Endothelial cell of umbilical vein (primary cell): ENCODE results near the gene ZFR2.

ENCODE experiments used
- EZH2 ChIP-seq: IDR thresholded peaks from 2 replicates; pipeline ENCODE4 v1.6.1; 2012; ENCODE audit warnings: borderline replicate concordance, low read depth, mild to moderate bottlenecking, moderate library complexity, low read length, inconsistent platforms; ENCODE audit not compliant: severe bottlenecking
- FOS ChIP-seq: IDR thresholded peaks from 2 replicates; pipeline ENCODE4 v1.6.1; 2011; ENCODE audit warnings: mild to moderate bottlenecking, low read length, moderate library complexity, borderline replicate concordance; ENCODE audit not compliant: insufficient read depth
- JUN ChIP-seq: IDR thresholded peaks from 2 replicates; pipeline ENCODE4 v1.6.1; 2011; ENCODE audit warnings: borderline replicate concordance, low read depth; ENCODE audit not compliant: insufficient read length, insufficient read depth
- MYC ChIP-seq: IDR thresholded peaks from one replicate; pipeline ENCODE4 v1.6.1; 2011; ENCODE audit warnings: mild to moderate bottlenecking, low read depth, low read length
- POLR2A ChIP-seq: IDR thresholded peaks from 2 replicates; pipeline ENCODE4 v1.6.1; 2012; ENCODE audit warnings: low read depth, mild to moderate bottlenecking, control low read depth, low read length
- POLR2AphosphoS5 ChIP-seq: IDR thresholded peaks from 2 replicates; pipeline ENCODE4 v1.6.1; 2012; ENCODE audit warnings: low read depth, mild to moderate bottlenecking, control low read depth, low read length, moderate library complexity; ENCODE audit not compliant: insufficient read depth
- TF ChIP-seq, protein P1 (sequence below), 2 donors: IDR thresholded peaks; 1 replicate in 1 of 2; 2 replicates in 1 of 2; pipeline ENCODE4 v1.5.1; 2011; ENCODE audit warnings: low read length in 2 of 2, mild to moderate bottlenecking in 2 of 2, moderate library complexity in 2 of 2, control low read depth in 1 of 2, inconsistent platforms in 1 of 2, low read depth in 1 of 2; ENCODE audit not compliant: insufficient read depth in 1 of 2; ENCODE audit errors: extremely low read depth in 1 of 2
- TF ChIP-seq, protein P2 (sequence below): IDR thresholded peaks from 2 replicates; pipeline ENCODE4 v1.6.1; 2011; ENCODE audit not compliant: insufficient read depth, insufficient read length

DNA sequence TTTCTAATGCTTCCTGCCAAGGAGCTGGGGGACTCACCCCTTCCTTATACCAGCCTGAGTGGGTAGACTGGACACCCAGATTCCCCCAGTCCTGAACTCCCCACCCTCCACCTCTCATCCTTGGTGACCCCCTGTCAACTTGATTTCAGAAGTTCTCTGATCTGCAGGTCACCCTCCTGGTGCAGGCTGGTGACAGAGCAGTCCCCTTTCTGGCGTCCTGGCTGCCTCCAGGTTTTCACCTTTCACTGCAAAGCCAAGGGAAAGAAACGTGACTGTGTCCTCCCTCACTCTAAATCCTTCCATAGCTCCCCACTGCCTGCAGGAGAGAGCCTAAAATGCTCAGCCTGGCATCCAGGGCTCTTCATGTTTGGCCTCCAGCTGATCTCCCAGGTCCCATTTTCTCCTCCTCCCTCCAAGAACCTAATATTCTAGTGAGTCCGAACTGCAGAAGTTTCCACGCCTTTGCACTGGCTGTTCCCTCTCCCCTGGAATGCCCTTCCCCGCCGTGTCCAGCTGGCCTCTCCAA is 78.6 kb downstream of the ZFR2 start:
- TF ChIP-seq EZH2 (no peak), POLR2AphosphoS5 (no peak), POLR2A (no peak), MYC (no peak), JUN (no peak), FOS (no peak)
- TF ChIP-seq, protein P1, sequence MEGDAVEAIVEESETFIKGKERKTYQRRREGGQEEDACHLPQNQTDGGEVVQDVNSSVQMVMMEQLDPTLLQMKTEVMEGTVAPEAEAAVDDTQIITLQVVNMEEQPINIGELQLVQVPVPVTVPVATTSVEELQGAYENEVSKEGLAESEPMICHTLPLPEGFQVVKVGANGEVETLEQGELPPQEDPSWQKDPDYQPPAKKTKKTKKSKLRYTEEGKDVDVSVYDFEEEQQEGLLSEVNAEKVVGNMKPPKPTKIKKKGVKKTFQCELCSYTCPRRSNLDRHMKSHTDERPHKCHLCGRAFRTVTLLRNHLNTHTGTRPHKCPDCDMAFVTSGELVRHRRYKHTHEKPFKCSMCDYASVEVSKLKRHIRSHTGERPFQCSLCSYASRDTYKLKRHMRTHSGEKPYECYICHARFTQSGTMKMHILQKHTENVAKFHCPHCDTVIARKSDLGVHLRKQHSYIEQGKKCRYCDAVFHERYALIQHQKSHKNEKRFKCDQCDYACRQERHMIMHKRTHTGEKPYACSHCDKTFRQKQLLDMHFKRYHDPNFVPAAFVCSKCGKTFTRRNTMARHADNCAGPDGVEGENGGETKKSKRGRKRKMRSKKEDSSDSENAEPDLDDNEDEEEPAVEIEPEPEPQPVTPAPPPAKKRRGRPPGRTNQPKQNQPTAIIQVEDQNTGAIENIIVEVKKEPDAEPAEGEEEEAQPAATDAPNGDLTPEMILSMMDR (IDR thresholded peaks at IDR 0.05; ENCODE audit: extremely low read depth in 1 of 2, insufficient read depth in 1 of 2, low read depth in 1 of 2, low read length in 2 of 2): no peak
- TF ChIP-seq, protein P2, sequence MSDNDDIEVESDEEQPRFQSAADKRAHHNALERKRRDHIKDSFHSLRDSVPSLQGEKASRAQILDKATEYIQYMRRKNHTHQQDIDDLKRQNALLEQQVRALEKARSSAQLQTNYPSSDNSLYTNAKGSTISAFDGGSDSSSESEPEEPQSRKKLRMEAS: no peak
